Vagina (tissue), 2 donors: Measurements from ENCODE around the gene NELL1. TPM values are rescaled to one million over a fixed set of nuclear protein-coding genes. Genes with fewer than 3 reads are reported as not detected.

Experiments used
- DNase-seq, 2 donors: peaks; one replicate each; pipeline ENCODE4 v3.0.0-alpha.2; 2017; ENCODE audit errors: extremely low spot score in 2 of 2
- H3K27ac ChIP-seq: fragments of 200-600 bp; sonication (generic); one replicate; pipeline ENCODE4 v1.5.1; 2019
- H3K27me3 ChIP-seq: fragments of 200-600 bp; sonication (generic); one replicate; pipeline ENCODE4 v1.5.1; 2019
- H3K36me3 ChIP-seq, 2 donors: fragments of 200-600 bp; sonication (generic); one replicate each; pipeline ENCODE4 v1.5.1; 2017 to 2019
- H3K4me1 ChIP-seq: fragments of 200-600 bp; sonication (generic); one replicate; pipeline ENCODE4 v1.5.1; 2019
- H3K4me3 ChIP-seq, 2 donors: fragments of 200-600 bp; sonication (generic); 1 replicate in 1 of 2; 2 replicates in 1 of 2; pipeline ENCODE4 v1.5.1; 2016 to 2019
- H3K9me3 ChIP-seq: fragments of 200-600 bp; sonication (generic); one replicate; pipeline ENCODE4 v1.5.1; 2019
- POLR2A ChIP-seq, 2 donors: fragments of 450-650 bp; IDR thresholded peaks; one replicate each; pipeline ENCODE4 v1.6.1; 2017; ENCODE audit warnings: antibody characterized with exemption in 2 of 2, mild to moderate bottlenecking in 2 of 2, moderate library complexity in 2 of 2
- POLR2AphosphoS5 ChIP-seq, 2 donors: sonication (generic); formaldehyde crosslinking; IDR thresholded peaks; one replicate each; pipeline ENCODE4 v1.9.0; 2017; ENCODE audit warnings: antibody characterized with exemption in 2 of 2, mild to moderate bottlenecking in 2 of 2, low read depth in 1 of 2; ENCODE audit not compliant: insufficient read depth in 1 of 2
- intact Hi-C: fragments of 100-400 bp; cut with DNase I; formaldehyde crosslinking; loops from one replicate; pipeline ENCODE4 v1.15.1; 2023
- total RNA-seq: library from RNA; depleted of rRNA; stranded (reverse); fragments of >200 nt; gene quantifications from one replicate; pipeline ENCODE4 v1.2.3, GENCODE V29; 2016
- TF ChIP-seq, protein P1 (sequence below), 3 experiments: fragments of 450-650 bp in 2 of 3; fragments of 200-600 bp in 1 of 3; sonication (generic) in 1 of 3; IDR thresholded peaks; one replicate each; pipeline ENCODE4 v1.5.1; 2017 to 2019; ENCODE audit warnings: antibody characterized with exemption in 3 of 3, mild to moderate bottlenecking in 2 of 3, moderate library complexity in 2 of 3

Gene NELL1
- total RNA-seq, 1 donor from 2014 or later, result 0.49 TPM

DNA sequence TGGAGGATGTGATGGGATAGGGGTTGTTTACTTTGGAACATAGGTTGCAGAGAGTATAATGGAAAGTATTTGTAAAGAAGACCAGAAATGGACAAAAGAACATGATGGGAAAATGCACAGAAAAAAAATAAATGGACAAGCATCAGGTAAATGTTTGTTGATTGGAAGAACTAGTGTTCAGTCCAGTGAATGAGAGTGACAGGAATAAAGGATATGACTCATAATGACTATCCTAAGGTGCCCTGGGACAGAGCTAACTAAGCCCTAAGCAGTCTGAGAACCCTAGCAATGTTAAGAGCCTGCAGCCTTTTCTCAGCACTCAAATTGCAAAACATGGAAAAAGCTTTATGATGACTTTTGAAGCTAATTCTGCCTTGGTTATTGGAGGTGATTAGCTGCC, 790.7 kb downstream of the NELL1 start:
- TF ChIP-seq, protein P1, sequence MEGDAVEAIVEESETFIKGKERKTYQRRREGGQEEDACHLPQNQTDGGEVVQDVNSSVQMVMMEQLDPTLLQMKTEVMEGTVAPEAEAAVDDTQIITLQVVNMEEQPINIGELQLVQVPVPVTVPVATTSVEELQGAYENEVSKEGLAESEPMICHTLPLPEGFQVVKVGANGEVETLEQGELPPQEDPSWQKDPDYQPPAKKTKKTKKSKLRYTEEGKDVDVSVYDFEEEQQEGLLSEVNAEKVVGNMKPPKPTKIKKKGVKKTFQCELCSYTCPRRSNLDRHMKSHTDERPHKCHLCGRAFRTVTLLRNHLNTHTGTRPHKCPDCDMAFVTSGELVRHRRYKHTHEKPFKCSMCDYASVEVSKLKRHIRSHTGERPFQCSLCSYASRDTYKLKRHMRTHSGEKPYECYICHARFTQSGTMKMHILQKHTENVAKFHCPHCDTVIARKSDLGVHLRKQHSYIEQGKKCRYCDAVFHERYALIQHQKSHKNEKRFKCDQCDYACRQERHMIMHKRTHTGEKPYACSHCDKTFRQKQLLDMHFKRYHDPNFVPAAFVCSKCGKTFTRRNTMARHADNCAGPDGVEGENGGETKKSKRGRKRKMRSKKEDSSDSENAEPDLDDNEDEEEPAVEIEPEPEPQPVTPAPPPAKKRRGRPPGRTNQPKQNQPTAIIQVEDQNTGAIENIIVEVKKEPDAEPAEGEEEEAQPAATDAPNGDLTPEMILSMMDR (IDR thresholded peaks at IDR 0.05), result no peak
- no peak for TF ChIP-seq POLR2AphosphoS5 (IDR thresholded peaks at IDR 0.05; ENCODE audit: insufficient read depth in 1 of 2, low read depth in 1 of 2)
- no peak for TF ChIP-seq POLR2A (IDR thresholded peaks at IDR 0.05)
- intact Hi-C loops, result no loop called here
- Histone ChIP-seq H3K36me3 (no peaks in the 10 kb centered on the region), H3K27ac (no peak overlapping the region), H3K27me3 (no peaks in the 10 kb centered on the region), H3K4me1 (no peaks in the 10 kb centered on the region), H3K4me3 (no peak overlapping the region), H3K9me3 (no peaks in the 10 kb centered on the region)
- no peak for DNase-seq

- Histone ChIP-seq H3K27me3 (no peaks in the 10 kb centered on the region), H3K36me3 (no peaks in the 10 kb centered on the region), H3K4me1 (no peaks in the 10 kb centered on the region), H3K4me3 (no peak overlapping the region), H3K27ac (no peak overlapping the region), H3K9me3 (no peaks in the 10 kb centered on the region)
- no peak for TF ChIP-seq POLR2AphosphoS5 (IDR thresholded peaks at IDR 0.05; ENCODE audit: insufficient read depth in 1 of 2, low read depth in 1 of 2)
- no peak for TF ChIP-seq POLR2A (IDR thresholded peaks at IDR 0.05)
- DNase-seq, result no peak
- intact Hi-C loops, result no loop called here
These were observed 792.3 kb downstream of the NELL1 start for GRCh38 chr11:21461701-21462100.

GRCh38 chr11:21464601-21465193, 795.3 kb downstream of the NELL1 start:
- no peak for DNase-seq
- Histone ChIP-seq H3K9me3 (no peaks in the 10 kb centered on the region), H3K27me3 (no peaks in the 10 kb centered on the region), H3K4me1 (no peaks in the 10 kb centered on the region), H3K4me3 (no peak overlapping the region), H3K36me3 (no peaks in the 10 kb centered on the region), H3K27ac (no peak overlapping the region)
- intact Hi-C loops, result no loop called here
- TF ChIP-seq POLR2A (IDR thresholded peaks at IDR 0.05) (no peak), POLR2AphosphoS5 (IDR thresholded peaks at IDR 0.05; ENCODE audit: insufficient read depth in 1 of 2, low read depth in 1 of 2) (no peak)
- TF ChIP-seq, protein P1 (IDR thresholded peaks at IDR 0.05), result no peak

DNA sequence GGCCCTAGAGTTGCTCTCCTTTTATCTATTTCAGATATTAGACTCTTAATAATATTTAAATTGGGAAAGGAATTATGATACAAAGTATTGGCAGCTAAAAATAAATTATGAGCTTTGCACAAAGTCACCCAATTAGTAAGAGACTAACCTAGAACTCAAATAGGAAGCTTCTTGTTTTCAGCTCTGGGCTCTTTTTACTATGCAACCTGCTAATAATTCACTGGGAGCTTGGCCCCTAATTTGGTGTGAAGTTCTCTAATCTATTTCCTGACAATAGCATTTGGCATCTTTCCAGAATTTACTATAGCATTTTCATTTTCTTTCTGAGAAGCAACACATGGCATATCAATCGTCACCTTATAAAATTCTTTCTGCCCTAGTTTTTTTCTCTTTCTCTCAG, 795.8 kb downstream of the NELL1 start:
- H3K4me3 ChIP-seq, result no peak overlapping the region
- H3K36me3 ChIP-seq, result no peaks in the 10 kb centered on the region
- H3K27me3 ChIP-seq, result no peaks in the 10 kb centered on the region
- no peaks in the 10 kb centered on the region for H3K9me3 ChIP-seq
- H3K4me1 ChIP-seq, result no peaks in the 10 kb centered on the region
- TF ChIP-seq, protein P1 (IDR thresholded peaks at IDR 0.05), result no peak
- no peak for TF ChIP-seq POLR2AphosphoS5 (IDR thresholded peaks at IDR 0.05; ENCODE audit: insufficient read depth in 1 of 2, low read depth in 1 of 2)
- no peak for TF ChIP-seq POLR2A (IDR thresholded peaks at IDR 0.05)
- no peak for DNase-seq
- intact Hi-C loops, result no loop called here
- no peak overlapping the region for H3K27ac ChIP-seq

DNA sequence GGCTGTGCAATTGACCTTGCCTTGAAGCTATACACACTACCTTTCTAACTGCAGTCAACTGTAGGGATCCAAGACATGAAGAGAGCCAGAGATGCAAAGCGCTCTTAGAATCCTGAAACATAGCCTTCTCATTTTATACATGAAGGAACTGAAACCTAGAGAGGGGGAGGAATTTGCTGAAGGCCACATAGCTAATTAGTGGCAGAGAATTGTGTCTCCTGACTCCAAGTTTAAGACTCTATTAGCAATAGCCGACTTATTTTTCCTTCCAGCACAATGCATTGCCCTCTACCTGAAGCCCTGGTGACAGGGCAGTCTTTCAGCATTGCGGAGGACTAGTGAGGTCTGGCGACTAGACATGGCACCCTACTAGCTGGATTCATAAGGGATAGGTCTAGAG, 796.5 kb downstream of the NELL1 start:
- Histone ChIP-seq H3K27ac (no peak overlapping the region), H3K27me3 (no peaks in the 10 kb centered on the region), H3K36me3 (no peaks in the 10 kb centered on the region), H3K9me3 (no peaks in the 10 kb centered on the region), H3K4me3 (no peak overlapping the region), H3K4me1 (no peaks in the 10 kb centered on the region)
- TF ChIP-seq POLR2AphosphoS5 (IDR thresholded peaks at IDR 0.05; ENCODE audit: insufficient read depth in 1 of 2, low read depth in 1 of 2), result no peak
- TF ChIP-seq, protein P1 (IDR thresholded peaks at IDR 0.05), result no peak
- no peak for TF ChIP-seq POLR2A (IDR thresholded peaks at IDR 0.05)
- DNase-seq, result no peak
- intact Hi-C loops, result no loop called here
